Omental fat pad (tissue), 4 donors: ENCODE results near the gene MACROH2A2. TPM values are rescaled to one million over a fixed set of nuclear protein-coding genes. Genes with fewer than 3 reads are reported as not detected.

Experiments
- ATAC-seq: fragments of 150-250 bp; one replicate; pipeline ENCODE4 v1.9.1; 2016; ENCODE audit warnings: mild to moderate bottlenecking, moderate library complexity; ENCODE audit not compliant: low FRiP score
- DNase-seq: peaks from one replicate; pipeline ENCODE4 v3.0.0-alpha.2; 2019; ENCODE audit warnings: low spot score
- CTCF ChIP-seq, 3 donors: fragments of 450-650 bp; IDR thresholded peaks; one replicate each; pipeline ENCODE4 v1.5.1; 2016 to 2017; ENCODE audit warnings: antibody characterized with exemption in 3 of 3, mild to moderate bottlenecking in 3 of 3, moderate library complexity in 2 of 3
- total RNA-seq, 4 donors: library from RNA; depleted of rRNA; stranded (reverse); fragments of >200 nt; gene quantifications; one replicate each; pipeline ENCODE4 v1.1.0, GENCODE V29; 2016

MACROH2A2 gene
- total RNA-seq, 4 donors from 2014 or later = 4.1 to 6.0 (median 5.2) TPM

DNA sequence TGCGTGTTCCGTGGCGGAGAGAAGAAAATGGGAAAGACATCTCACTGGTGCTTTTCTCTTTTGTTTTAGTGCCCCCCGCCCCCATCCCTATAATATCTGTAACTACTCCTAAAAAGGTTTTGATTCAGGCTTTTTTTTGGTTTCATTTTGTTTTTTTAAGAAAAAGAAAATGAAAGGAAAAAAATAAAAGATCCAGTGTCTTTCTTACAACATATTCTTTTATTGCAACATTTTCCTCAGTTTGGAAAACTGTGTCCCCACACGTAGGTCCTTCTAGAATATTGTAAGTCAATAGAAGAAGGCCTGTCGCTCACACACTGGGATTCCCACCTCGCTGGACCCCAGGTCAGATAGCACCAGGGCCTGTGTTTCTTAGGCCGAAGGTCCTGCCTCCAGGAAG, 59.4 kb downstream of the MACROH2A2 start:
- ATAC-seq = no peak
- TF ChIP-seq CTCF (IDR thresholded peaks at IDR 0.05) = no peak
- DNase-seq = no peak

DNA sequence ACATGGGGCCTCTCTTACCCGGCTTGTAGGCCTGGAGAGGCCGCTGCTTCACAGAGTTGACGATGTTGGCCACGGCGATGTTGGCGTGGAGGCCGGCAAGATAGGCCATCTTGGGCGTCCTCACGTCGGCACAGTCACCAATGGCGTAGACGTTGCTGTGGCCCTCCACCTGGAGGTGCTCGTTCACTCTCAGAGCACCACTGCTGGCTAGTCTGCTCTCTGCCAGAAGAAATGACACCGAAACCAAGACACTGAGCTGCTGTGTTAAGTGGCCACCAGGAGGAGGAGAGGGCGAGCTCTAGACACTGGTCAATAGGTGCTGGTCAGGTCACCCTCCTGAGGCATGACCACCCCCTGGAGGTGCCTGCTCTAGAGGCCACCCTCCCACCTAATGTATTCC, 62.3 kb downstream of the MACROH2A2 start:
- DNase-seq (no peak), ATAC-seq (no peak)
- no peak for TF ChIP-seq CTCF (IDR thresholded peaks at IDR 0.05)

DNA sequence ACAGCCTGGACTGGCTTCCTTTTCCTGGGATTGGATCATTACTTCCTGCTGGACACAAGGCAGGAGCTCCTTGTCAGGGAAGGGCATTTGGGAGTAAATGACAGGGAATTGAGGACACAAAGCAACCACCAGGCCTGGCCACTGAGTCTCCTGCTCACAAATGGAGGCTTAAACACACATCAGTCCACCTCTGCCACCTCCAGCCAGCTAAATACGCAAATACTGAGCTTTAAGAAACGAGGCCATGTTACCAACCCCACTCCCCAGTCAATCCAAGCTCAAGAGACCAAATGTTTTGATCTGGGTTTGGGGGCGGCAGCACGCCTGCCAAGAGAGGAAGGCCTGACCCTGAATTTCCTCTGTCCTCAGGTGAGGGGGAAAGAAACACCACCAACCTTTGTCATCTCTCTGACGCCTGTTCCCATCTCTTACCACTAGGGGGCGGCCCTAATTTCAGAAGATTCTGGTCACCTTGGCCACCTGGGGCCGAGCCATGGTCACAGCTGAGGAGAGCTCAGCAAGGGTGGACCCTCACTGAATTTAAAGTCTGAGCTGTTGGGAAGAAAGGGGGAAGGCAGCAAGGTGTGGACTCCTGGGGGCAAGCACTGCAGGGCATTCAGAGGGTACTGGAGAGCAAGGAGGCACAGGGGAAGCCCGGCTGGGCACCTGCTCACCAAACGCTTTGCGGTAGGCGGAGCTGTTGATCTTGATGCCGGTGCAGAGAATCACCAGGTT, 63.5 kb downstream of the MACROH2A2 start:
- DNase-seq = peak; percentile 40

GRCh38 chr10:70117646-70118045, 65.0 kb downstream of the MACROH2A2 start:
- no peak for TF ChIP-seq CTCF (IDR thresholded peaks at IDR 0.05)
- DNase-seq (no peak), ATAC-seq (no peak)

More for the DNA sequence above, 63.5 kb downstream of the MACROH2A2 start:
- no peak for ATAC-seq
- TF ChIP-seq CTCF (IDR thresholded peaks at IDR 0.05) = peak in 2 of 3 donors; percentile 39 to 76

GRCh38 chr10:70118196-70118595, 65.5 kb downstream of the MACROH2A2 start:
- DNase-seq = no peak
- TF ChIP-seq CTCF (IDR thresholded peaks at IDR 0.05) = no peak
- ATAC-seq = no peak

- DNase-seq (no peak), ATAC-seq (no peak)
- no peak for TF ChIP-seq CTCF (IDR thresholded peaks at IDR 0.05)
Observed at GRCh38 chr10:70119197-70119596, 66.6 kb downstream of the MACROH2A2 start.

DNA sequence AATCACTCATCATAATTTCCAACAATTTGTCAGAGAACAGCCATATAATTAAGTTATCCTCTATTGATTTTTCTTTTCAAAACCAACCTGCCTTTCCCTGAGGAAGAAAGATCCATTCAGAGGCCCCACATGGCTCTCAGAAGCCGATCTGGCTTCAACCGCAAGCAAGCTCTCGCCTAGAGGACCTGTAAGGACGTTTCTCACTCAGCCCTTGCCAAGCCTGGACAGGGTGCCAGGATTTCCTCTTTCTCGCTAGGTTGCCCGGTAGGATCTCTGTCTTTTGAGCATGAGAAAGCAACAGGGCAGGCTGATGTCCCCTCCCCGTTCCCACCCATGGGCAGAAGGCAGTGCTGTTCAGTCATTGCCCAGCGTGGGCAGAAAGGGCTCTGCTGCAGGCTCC, 67.0 kb downstream of the MACROH2A2 start:
- no peak for DNase-seq
- ATAC-seq = no peak
- TF ChIP-seq CTCF (IDR thresholded peaks at IDR 0.05) = no peak
